Uterus (tissue), 2 donors: ENCODE measurements around the gene EIF4EBP3.
A peak's percentile ranks its signal among the peaks of the same experiment; 100 is the strongest.

Experiments used
- CTCF ChIP-seq, 4 experiments: fragments of 200-600 bp in 2 of 4; fragments of 450-650 bp in 2 of 4; sonication (generic) in 2 of 4; IDR thresholded peaks; one replicate each; pipeline ENCODE4 v1.5.1; 2016 to 2019; ENCODE audit warnings: antibody characterized with exemption in 4 of 4, mild to moderate bottlenecking in 2 of 4, moderate library complexity in 1 of 4
- POLR2A ChIP-seq, 2 donors: fragments of 450-650 bp; IDR thresholded peaks; one replicate each; pipeline ENCODE4 v1.6.1; 2016; ENCODE audit warnings: antibody characterized with exemption in 2 of 2, mild to moderate bottlenecking in 1 of 2, moderate library complexity in 1 of 2

GRCh38 chr5:140564196-140565023 lies 16.9 kb downstream of the EIF4EBP3 start, which contains the start of the genes APBB3 and SLC35A4:
- TF ChIP-seq CTCF (IDR thresholded peaks at IDR 0.05) (peak in 1 of 4 experiments; percentile 29), POLR2A (IDR thresholded peaks at IDR 0.05) (peak; percentile 76 to 88)
